GM18507 (cell line): Measurements from ENCODE around the gene CCDC3.

Source experiments
- DNase-seq: peaks from one replicate; pipeline ENCODE4 v3.0.0; 2011; ENCODE audit warnings: low read depth; ENCODE audit not compliant: insufficient read length; ENCODE audit errors: extremely low spot score
- FAIRE-seq: peaks from 2 replicates; lab custom pipeline; 2011; peaks lifted over from hg19 to GRCh38; lab: Jason Lieb, UNC

CCDC3 gene

GRCh38 chr10:12854988-12855387 is 146.5 kb downstream of the CCDC3 start:
- FAIRE-seq (no peak), DNase-seq (no peak)

- DNase-seq (no peak), FAIRE-seq (no peak)
Measured at GRCh38 chr10:12852687-12853086, 148.8 kb downstream of the CCDC3 start.

- FAIRE-seq (no peak), DNase-seq (no peak)
Measured at GRCh38 chr10:12849319-12850181, 152.0 kb downstream of the CCDC3 start.

GRCh38 chr10:12848439-12849173 is 152.9 kb downstream of the CCDC3 start:
- no peak for DNase-seq
- no peak for FAIRE-seq

- no peak for DNase-seq
- FAIRE-seq, result no peak
Measured at GRCh38 chr10:12847361-12847975, 154.0 kb downstream of the CCDC3 start.

- FAIRE-seq (no peak), DNase-seq (no peak)
Measured at GRCh38 chr10:12846718-12847117, 154.8 kb downstream of the CCDC3 start.
